Stomach (tissue), 9 donors: ENCODE data around the gene CPLANE2. TPM values are rescaled to one million over a fixed set of nuclear protein-coding genes. Genes with fewer than 3 reads are reported as not detected.

ENCODE experiments used
- DNase-seq, 2 donors: peaks; one replicate each; pipeline versions ENCODE4 v3.0.0 to v3.0.0-alpha.2; 2013 to 2019
- H3K27ac ChIP-seq, 5 donors: fragments of 200-600 bp in 4 of 5; sonication (generic) in 4 of 5; one replicate each; pipeline ENCODE4 v1.5.1; 2013 to 2019; ENCODE audit warnings: mild to moderate bottlenecking in 1 of 5, moderate library complexity in 1 of 5
- H3K27me3 ChIP-seq, 3 donors: fragments of 200-600 bp; sonication (generic); one replicate each; pipeline ENCODE4 v1.5.1; 2017 to 2019; ENCODE audit warnings: mixed run types in 1 of 3
- H3K36me3 ChIP-seq, 4 donors: fragments of 200-600 bp; sonication (generic); 1 replicate in 3 of 4; 2 replicates in 1 of 4; pipeline ENCODE4 v1.5.1; 2016 to 2019
- H3K4me1 ChIP-seq, 4 donors: fragments of 200-600 bp; sonication (generic); one replicate each; pipeline ENCODE4 v1.5.1; 2016 to 2019
- H3K4me3 ChIP-seq, 4 donors: fragments of 200-600 bp; sonication (generic) in 3 of 4; one replicate each; pipeline ENCODE4 v1.5.1; 2016 to 2019; ENCODE audit warnings: mild to moderate bottlenecking in 1 of 4
- H3K9me3 ChIP-seq, 4 donors: fragments of 200-600 bp; sonication (generic); one replicate each; pipeline ENCODE4 v1.5.1; 2016 to 2019
- EP300 ChIP-seq: sonication (generic); formaldehyde crosslinking; IDR thresholded peaks from one replicate; pipeline ENCODE4 v1.6.1; 2017; ENCODE audit warnings: antibody characterized with exemption
- POLR2A ChIP-seq, 4 donors: fragments of 450-650 bp; IDR thresholded peaks; one replicate each; pipeline ENCODE4 v1.6.1; 2016; ENCODE audit warnings: antibody characterized with exemption in 4 of 4, control low read depth in 2 of 4, mild to moderate bottlenecking in 1 of 4, moderate library complexity in 1 of 4
- POLR2AphosphoS5 ChIP-seq, 3 donors: sonication (generic); formaldehyde crosslinking; IDR thresholded peaks; one replicate each; pipeline ENCODE4 v1.6.1; 2016; ENCODE audit warnings: antibody characterized with exemption in 3 of 3
- WGBS, 5 donors: extraction: QIAGEN DNeasy Blood & Tissue Kit in 3 of 5; methylation state at CpG; one replicate each; pipeline versions ENCODE4 v1.1.5 to v1.1.7; 2013 to 2018; 5-methylcytosine and 5-hydroxymethylcytosine counted together
- intact Hi-C: fragments of 100-400 bp; cut with DNase I; formaldehyde crosslinking; loops from one replicate; pipeline ENCODE4 v1.15.1; 2023; ENCODE audit warnings: low total_unique reads
- polyA plus RNA-seq, 3 donors: library from polyadenylated mRNA; stranded (reverse); fragments of 200-250 nt; gene quantifications; one replicate each; pipeline ENCODE4 v1.2.3, GENCODE V29; 2013
- total RNA-seq, 5 donors: library from RNA; depleted of rRNA; stranded (reverse); fragments of >200 nt; gene quantifications; one replicate each; pipeline versions ENCODE4 v1.1.0 to v1.2.3, GENCODE V29; 2014 to 2016
- TF ChIP-seq, protein P1 (sequence below), 7 experiments: fragments of 450-650 bp in 4 of 7; fragments of 200-600 bp in 3 of 7; sonication (generic) in 3 of 7; IDR thresholded peaks; one replicate each; pipeline ENCODE4 v1.5.1; 2016 to 2019; ENCODE audit warnings: antibody characterized with exemption in 7 of 7, control low read depth in 2 of 7, mild to moderate bottlenecking in 1 of 7
- donor health status: healthy with polysubstance abuse.
- donor health status: Bipolar disorder and iron deficiency.
- donor health status: healthy.

CPLANE2 gene
- total and polyA plus RNA-seq, 8 donors, result 0.45 to 18.8 (median 2.3) TPM; not detected in 1

DNA sequence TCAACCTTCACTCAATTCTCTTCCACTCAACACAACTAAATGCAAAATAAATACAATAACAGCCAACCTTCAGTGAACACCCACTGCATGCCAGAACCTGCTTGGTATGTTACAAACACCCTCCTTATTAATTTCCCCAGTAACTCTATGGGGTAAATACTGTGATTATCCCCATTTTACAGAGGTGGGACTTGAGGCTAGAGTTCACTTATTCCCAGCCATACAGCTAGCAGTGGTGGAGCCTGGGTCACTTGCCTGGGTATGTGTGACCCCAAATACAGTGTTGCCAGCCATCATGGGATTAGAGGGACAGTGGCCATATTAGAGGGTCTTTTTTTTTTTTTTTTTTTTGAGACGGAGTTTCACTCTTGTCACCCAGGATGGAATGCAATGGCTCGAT is 1.6 kb downstream of the CPLANE2 start:
- DNase-seq, result no peak
- Histone ChIP-seq H3K4me1 (peaks cover 17 to 27% (median 24%) of the 10 kb centered on the region in 4 donors), H3K27me3 (no peaks in the 10 kb centered on the region), H3K4me3 (no peak overlapping the region), H3K36me3 (peaks cover 0 to 31% (median 14%) of the 10 kb centered on the region in 4 donors), H3K9me3 (no peaks in the 10 kb centered on the region), H3K27ac (peak overlapping the region in 1 of 5 donors; percentile 93)
- TF ChIP-seq POLR2AphosphoS5 (IDR thresholded peaks at IDR 0.05), result no peak
- WGBS, 5 donors, result 84 to 100% (median 93%) methylated on average over 2 of the region's 2 CpGs
- intact Hi-C loops, result no loop called here

DNA sequence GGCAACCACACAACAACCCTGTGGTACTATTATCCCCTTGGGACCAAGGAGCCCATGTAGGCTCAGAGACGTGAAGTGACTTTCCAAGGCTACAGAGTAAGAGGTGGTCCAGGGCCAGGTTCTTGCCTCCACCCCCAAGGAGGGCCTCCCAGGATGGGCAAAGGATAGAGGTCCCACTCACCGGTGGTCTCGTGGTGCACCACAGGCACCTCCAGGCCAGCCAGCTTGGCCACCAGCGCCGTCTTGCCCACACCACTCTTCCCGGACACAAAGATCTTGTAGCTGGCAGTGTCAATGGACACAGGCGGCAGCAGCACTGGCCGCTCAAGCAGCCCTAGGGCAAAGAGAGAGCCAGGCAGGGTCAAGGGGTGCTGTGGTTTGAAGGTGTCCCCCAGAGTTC is 3.6 kb downstream of the CPLANE2 start:
- Histone ChIP-seq H3K9me3 (no peaks in the 10 kb centered on the region), H3K4me3 (no peak overlapping the region), H3K27ac (no peak overlapping the region), H3K4me1 (peaks cover 17 to 27% (median 24%) of the 10 kb centered on the region in 4 donors), H3K36me3 (peaks cover 0 to 35% (median 14%) of the 10 kb centered on the region in 4 donors), H3K27me3 (peaks cover 0 to 1% (median 0%) of the 10 kb centered on the region in 3 donors)
- TF ChIP-seq, protein P1, sequence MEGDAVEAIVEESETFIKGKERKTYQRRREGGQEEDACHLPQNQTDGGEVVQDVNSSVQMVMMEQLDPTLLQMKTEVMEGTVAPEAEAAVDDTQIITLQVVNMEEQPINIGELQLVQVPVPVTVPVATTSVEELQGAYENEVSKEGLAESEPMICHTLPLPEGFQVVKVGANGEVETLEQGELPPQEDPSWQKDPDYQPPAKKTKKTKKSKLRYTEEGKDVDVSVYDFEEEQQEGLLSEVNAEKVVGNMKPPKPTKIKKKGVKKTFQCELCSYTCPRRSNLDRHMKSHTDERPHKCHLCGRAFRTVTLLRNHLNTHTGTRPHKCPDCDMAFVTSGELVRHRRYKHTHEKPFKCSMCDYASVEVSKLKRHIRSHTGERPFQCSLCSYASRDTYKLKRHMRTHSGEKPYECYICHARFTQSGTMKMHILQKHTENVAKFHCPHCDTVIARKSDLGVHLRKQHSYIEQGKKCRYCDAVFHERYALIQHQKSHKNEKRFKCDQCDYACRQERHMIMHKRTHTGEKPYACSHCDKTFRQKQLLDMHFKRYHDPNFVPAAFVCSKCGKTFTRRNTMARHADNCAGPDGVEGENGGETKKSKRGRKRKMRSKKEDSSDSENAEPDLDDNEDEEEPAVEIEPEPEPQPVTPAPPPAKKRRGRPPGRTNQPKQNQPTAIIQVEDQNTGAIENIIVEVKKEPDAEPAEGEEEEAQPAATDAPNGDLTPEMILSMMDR (IDR thresholded peaks at IDR 0.05), result no peak
- TF ChIP-seq POLR2AphosphoS5 (IDR thresholded peaks at IDR 0.05), result no peak
- no peak for TF ChIP-seq POLR2A (IDR thresholded peaks at IDR 0.05)
- TF ChIP-seq EP300, result no peak
- WGBS, 5 donors, result 95 to 99% (median 97%) methylated on average over 8 of the region's 8 CpGs
- no peak for DNase-seq
- intact Hi-C loops, result no loop called here

DNA sequence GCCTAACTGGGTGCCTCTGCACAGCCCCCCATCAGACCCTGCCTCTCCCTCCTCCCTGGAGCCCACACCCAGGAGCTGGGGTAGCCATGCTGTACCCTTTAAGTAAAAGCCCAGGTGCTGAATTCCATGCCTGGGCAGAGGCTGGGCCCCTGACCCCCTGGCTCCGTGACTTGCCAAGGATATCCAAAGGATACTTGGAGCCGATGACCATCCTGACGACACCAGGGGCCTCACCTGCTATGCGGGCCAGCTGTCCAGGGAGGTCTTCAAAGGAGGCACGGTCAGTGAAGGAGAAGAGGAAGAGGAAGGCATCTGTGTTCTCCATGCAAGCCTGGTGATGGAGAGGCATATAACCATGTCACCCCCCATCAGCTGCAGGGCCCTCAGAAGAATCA is 4.7 kb downstream of the CPLANE2 start:
- no peak overlapping the region for H3K4me3 ChIP-seq
- peaks cover 0 to 35% (median 14%) of the 10 kb centered on the region in 4 donors for H3K36me3 ChIP-seq
- TF ChIP-seq POLR2AphosphoS5 (IDR thresholded peaks at IDR 0.05) (no peak), POLR2A (IDR thresholded peaks at IDR 0.05) (no peak), EP300 (no peak)
- TF ChIP-seq, protein P1 (IDR thresholded peaks at IDR 0.05), result no peak
- 90 to 96% (median 94%) methylated on average over 5 of the region's 5 CpGs for WGBS, 5 donors
- DNase-seq, result no peak
- H3K4me1 ChIP-seq, result peaks cover 10 to 23% (median 16%) of the 10 kb centered on the region in 4 donors
- H3K9me3 ChIP-seq, result peaks cover 0 to 3% (median 0%) of the 10 kb centered on the region in 4 donors
- H3K27ac ChIP-seq, result no peak overlapping the region
- intact Hi-C loops, result no loop called here
- peaks cover 0 to 12% (median 5%) of the 10 kb centered on the region in 3 donors for H3K27me3 ChIP-seq

DNA sequence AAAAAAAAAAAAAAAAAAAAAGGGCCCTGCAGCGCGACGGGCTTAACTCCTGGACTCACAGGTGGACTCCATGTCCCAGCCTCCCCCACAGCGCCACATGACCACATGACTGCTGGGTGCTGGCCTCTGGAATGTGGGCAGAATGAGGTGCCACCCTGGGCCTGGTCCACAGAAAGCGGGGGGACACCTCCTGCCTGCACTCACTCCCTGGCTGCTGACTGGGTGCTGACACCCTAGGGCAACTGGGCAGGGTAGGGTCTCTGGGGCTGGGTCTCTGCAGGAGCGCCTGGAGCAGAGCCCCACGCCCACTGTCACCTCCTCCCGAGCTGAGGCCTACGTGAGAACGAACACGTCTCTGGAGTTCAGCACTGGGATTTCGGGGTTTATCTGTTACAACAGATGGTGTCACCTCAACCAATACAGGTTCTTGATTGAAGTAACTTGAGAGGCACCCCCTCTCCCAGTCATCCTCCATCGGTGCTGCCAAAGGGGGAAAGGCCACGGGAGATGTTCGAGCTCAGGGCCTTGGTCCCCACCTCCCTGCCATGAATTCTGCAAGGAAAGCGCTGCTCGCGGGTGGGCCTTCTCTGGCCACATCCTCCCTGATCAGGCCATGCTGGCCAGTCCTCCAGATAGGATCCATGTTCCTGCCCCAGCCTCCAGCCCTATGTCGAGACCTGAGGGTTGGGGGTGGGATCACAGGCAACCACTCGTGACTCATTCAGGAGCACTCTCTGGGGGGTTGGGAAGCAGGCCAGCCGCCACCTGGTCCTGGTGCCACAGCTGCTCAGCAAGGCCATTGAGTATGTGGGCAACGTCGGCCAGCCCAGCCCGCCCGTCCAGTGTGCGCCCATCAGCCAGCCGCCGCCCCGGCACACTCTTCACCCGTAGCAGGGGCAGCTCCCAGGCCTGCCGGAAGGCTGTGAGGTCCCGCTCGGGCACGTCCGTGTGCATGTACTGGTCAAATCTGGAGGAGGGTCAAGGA is 5.4 kb downstream of the CPLANE2 start:
- Histone ChIP-seq H3K9me3 (peaks cover 0 to 8% (median 0%) of the 10 kb centered on the region in 4 donors), H3K4me3 (no peak overlapping the region), H3K36me3 (peaks cover 0 to 35% (median 14%) of the 10 kb centered on the region in 4 donors), H3K4me1 (peaks cover 8 to 26% (median 17%) of the 10 kb centered on the region in 4 donors), H3K27me3 (peaks cover 5 to 19% (median 12%) of the 10 kb centered on the region in 3 donors), H3K27ac (no peak overlapping the region)
- no peak for DNase-seq
- no peak for TF ChIP-seq POLR2A (IDR thresholded peaks at IDR 0.05)
- TF ChIP-seq EP300, result no peak
- no peak for TF ChIP-seq POLR2AphosphoS5 (IDR thresholded peaks at IDR 0.05)
- TF ChIP-seq, protein P1 (IDR thresholded peaks at IDR 0.05), result no peak
- WGBS, 5 donors, result 91 to 95% (median 93%) methylated on average over 26 to 35 of the region's 35 CpGs
- intact Hi-C loops, result no loop called here
